GM23248 (cell line): Measurements from ENCODE around the gene ACSS1.

Experiments
- EZH2 ChIP-seq: fragments of 200-600 bp; sonication (generic); IDR thresholded peaks from 2 replicates; pipeline ENCODE4 v1.6.1; 2018; ENCODE audit warnings: antibody characterized with exemption, mild to moderate bottlenecking; ENCODE audit not compliant: insufficient read depth, poor library complexity, severe bottlenecking
- EZH2phosphoT487 ChIP-seq: fragments of 200-600 bp; sonication (generic); IDR thresholded peaks from 2 replicates; pipeline ENCODE4 v1.6.1; 2018; ENCODE audit warnings: antibody characterized with exemption, moderate library complexity, mild to moderate bottlenecking, low read depth; ENCODE audit not compliant: insufficient read depth

DNA sequence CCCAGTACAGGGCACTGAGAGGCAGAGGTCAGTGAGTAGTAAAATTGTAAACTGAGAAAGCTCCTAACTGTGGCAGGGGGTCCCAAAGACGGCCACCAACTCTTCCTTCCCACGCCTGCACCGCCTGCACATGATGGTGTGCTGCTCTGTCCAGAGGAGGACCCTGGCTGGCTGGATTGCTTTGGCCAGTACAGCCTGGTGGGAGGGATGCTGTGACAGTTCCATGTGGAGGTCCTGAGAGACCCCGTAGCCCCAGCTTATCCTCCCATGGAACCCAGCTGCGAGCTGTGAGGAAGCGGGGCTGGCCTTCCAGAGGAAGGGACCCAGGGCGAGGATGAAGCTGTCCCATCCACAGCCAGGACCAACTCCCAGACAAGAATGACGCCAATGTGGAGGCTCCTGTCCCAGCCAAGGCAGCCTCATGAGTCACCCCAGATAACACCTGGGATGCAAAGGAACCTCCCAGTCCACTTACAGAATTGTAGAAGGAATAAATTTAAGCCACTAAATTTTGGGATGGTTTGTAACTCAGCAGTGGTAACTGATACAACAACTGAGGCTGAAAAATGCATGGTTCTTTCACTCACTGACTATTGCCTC, 2.0 kb upstream of the ACSS1 start:
- TF ChIP-seq EZH2phosphoT487 (no peak), EZH2 (no peak)
